ENCODE data around the gene FAXDC2.
"Not testable (repeated sequence)": the region's sequence is repeated elsewhere in the genome, so short reads cannot be mapped to it uniquely, and the experiment has no call there.

FAXDC2 gene

DNA sequence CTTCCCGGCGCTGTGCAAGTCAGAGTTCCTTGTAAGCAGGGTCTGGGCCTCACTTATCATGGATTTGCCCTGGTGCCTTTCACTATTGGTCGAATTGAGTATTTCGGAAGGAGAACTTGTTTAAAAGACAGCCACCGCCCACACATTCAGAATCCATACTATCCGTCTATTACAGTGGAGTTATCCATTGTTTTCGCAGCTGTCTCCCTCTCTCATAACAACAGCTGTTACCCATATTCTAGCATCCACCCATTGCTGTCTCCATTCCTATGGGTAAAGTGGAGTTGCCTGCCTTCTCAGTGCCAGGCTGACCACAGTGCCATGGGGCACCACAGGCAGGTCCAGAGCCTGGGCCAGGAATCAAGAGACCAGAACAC, 20.2 kb downstream of the FAXDC2 start:
- no peak for DNase-seq (ENCODE audit: low read depth)

DNA sequence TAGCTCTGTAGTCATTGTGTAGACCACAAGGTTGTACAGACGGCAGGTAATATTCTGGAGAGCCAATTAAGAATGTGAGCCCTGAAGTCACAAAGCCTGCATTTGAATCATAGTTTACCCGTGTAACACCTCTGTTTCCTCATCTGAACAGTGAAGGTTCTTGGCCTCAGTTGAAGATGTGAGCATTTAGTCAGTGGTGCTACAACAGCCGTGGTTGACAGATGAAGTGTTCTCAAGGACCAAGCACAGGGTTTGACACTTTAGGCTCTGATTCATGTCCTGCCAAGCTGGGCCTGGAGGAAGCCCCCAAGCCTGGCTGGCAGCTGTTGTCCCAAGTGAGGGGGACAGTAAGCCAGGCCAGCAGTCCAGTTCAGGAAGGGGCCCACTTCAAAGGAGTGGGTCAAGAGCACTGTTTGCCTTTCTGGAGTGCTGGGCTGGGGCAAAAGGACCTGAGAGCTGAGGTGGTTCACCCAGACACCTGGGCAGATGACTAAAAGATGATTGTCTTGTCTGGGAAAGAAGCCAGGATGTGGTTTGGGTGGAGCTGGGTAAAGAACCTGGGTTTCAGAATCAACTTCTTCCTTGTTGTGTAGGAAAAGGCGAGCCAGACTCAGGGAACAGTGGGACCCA, 20.7 kb downstream of the FAXDC2 start:
- DNase-seq (ENCODE audit: low read depth), result no peak

GRCh38 chr5:154829181-154829588, 21.2 kb downstream of the FAXDC2 start:
- no peak for DNase-seq (ENCODE audit: low read depth)

DNA sequence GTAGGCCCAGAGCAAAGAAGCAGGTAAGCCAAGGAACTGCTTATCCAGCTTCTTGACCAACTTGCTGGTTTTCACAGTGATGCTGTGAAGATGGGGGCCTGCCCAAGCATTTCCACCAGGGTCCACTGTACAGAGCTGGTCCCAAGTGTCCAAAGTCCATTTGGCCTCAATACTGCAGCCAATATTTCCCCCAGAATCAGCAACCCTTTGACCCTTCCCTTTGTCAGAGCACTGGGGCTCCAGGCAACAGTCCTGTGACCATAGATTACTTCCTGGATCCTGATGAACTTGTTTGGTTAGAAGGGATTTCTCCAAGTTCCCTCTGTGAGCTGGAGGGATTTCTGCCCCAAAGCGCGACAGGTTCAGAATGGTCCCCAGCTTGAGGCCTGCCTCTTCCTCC, 26.3 kb downstream of the FAXDC2 start:
- DNase-seq (ENCODE audit: low read depth), result no peak

- DNase-seq (ENCODE audit: low read depth), result no peak
Measured at GRCh38 chr5:154823605-154824004, 26.8 kb downstream of the FAXDC2 start.

GRCh38 chr5:154822896-154823295, 27.5 kb downstream of the FAXDC2 start:
- DNase-seq (ENCODE audit: low read depth), result not testable (repeated sequence)

- no peak for DNase-seq (ENCODE audit: low read depth)
Measured at GRCh38 chr5:154820383-154820782, 30.0 kb downstream of the FAXDC2 start.

DNA sequence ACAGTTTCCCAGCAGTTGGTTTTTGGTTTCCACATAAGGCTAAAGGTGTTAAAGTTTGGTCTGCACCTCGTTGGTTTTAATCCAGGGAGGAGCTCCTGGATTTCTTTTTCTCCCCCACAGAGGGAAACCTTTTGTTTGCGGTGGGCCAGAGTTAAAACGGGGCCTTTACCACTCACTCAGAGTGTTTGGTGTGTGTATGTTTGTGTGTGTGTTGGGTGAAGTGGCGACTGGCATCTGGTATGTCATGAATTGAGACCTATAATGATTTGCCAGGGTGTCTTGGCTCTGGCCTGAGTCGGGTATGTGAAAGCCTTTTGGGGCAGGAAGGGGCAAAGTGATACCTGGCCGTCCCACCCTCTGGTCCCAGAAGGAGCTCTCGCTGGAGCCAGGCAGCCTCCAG, 30.9 kb downstream of the FAXDC2 start:
- DNase-seq (ENCODE audit: low read depth), result no peak

- no peak for DNase-seq (ENCODE audit: low read depth)
Measured at GRCh38 chr5:154818471-154819116, 31.8 kb downstream of the FAXDC2 start.

- DNase-seq (ENCODE audit: low read depth), result no peak
Measured at GRCh38 chr5:154817815-154818214, 32.6 kb downstream of the FAXDC2 start.

GRCh38 chr5:154816891-154817492, 33.4 kb downstream of the FAXDC2 start:
- DNase-seq (ENCODE audit: low read depth), result no peak

DNA sequence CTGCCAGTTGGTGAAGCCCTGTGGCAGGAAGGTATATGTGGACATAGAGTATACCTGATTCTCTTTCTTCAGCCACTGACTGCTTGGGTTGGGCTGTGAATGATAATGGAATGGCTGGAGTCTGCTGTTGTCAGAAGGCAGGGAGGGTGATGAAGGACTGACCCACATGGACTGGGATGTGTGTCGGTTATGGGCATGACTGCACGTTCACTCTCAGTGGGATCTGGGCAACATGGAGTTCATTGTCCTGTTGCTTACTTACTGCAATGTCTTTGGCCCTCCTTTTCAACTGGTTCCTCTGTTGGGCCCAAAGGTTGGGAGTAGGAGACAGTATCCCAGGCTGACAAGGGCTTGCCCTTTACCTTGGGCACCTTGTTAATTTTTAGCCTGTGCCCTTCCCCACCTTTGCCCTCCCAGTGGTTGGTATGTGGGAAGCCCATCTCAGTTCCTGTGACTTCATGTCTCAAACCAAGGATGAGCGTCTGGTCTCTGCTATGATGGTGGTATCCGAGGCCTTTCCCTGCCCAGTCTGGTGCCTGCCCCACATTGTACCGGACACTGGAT, 34.6 kb downstream of the FAXDC2 start:
- DNase-seq (ENCODE audit: low read depth), result no peak

DNA sequence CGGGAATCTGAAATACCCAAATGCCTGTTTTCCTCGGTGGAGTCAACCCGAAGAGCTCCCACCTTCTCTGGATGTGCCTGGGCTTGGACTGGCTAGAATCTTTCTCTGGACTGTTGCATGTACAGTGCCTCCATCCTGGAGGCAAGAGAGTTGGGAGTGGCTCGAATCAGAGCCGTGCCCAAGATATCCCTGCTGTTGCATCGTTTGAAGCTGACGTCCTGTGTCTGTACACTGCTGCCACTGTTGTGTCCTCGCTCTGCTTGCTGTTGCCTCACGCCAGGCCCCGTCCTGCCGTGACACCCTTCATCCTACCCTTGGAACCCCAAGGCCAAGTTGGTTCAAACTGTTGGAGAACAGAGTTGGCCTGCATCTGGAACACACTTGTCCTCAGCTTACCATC, 35.4 kb downstream of the FAXDC2 start:
- no peak for DNase-seq (ENCODE audit: low read depth)

- no peak for DNase-seq (ENCODE audit: low read depth)
Measured at GRCh38 chr5:154813736-154814135, 36.7 kb downstream of the FAXDC2 start.

GRCh38 chr5:154813158-154813557, 37.2 kb downstream of the FAXDC2 start:
- DNase-seq (ENCODE audit: low read depth), result no peak

- peak; percentile 30 for DNase-seq (ENCODE audit: low read depth)
Measured at GRCh38 chr5:154811653-154812465, 38.5 kb downstream of the FAXDC2 start.

DNA sequence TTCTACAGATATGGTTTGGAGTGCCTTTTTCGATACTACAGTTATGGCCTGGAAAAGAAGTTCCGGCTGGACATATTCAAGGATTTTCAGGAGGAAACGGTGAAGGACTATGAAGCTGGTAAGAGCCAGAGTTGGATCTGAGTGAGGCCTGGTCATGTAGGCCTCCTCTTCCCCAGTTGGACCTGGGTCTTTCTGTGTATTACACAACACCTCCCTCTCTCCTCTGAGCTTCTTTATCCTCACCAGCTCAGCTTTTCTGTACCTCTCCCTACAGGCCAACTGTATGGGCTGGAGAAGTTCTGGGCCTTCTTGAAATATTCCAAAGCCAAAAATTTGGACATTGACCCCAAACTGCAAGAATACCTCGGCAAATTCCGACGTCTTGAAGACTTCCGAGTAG, 39.2 kb downstream of the FAXDC2 start:
- no peak for DNase-seq (ENCODE audit: low read depth)

DNA sequence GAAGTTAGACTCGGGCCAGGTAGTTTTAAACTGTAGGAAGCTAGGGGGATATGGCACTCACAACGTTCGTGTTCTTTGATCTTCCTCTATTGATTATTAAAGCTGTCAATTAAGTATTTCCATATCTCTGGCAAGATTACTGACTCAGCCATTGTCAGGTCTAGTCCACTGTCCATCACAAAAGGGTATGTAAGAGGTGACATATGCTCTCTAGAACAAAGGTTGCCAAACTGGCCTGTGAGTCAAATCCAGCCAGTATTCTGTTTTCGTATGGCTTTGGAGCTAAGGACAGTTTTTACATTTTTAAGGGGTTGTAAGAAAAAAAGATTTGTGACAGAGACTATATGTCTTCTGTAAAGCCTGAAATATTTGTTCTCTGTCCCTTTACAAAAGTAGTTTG, 44.2 kb downstream of the FAXDC2 start:
- DNase-seq (ENCODE audit: low read depth), result no peak

DNA sequence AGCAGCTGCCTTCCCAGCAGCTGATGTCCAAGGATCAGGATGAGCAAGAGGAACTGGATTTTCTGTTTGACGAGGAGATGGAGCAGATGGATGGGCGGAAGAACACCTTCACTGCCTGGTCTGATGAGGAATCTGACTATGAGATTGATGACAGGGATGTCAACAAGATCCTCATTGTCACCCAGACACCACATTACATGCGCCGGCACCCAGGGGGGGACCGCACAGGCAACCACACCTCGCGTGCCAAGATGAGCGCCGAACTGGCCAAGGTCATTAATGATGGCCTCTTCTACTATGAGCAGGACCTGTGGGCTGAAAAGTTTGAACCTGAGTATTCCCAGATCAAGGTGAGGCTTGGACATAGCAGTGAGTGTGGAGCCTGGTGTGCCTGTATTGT, 48.4 kb downstream of the FAXDC2 start:
- no peak for DNase-seq (ENCODE audit: low read depth)

DNA sequence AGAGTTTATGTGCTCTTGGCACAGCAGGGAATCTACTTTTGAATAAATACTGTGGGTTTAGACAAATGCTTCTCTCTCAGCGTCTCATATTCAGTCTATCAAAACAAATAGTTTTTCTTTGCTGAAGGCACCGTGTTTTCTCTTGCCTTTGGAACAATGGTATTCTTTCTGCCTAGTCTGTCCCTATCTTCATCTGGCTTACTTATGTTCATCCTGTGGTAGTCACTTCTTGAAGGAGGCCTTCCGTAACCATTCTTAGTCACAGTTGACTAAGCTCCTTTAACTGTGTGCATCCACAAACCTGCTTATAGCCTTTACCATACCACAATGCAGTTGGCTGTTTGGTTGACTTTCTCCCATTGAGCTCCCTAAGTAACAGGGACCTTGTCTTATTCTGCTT, 49.3 kb downstream of the FAXDC2 start:
- no peak for DNase-seq (ENCODE audit: low read depth)

DNA sequence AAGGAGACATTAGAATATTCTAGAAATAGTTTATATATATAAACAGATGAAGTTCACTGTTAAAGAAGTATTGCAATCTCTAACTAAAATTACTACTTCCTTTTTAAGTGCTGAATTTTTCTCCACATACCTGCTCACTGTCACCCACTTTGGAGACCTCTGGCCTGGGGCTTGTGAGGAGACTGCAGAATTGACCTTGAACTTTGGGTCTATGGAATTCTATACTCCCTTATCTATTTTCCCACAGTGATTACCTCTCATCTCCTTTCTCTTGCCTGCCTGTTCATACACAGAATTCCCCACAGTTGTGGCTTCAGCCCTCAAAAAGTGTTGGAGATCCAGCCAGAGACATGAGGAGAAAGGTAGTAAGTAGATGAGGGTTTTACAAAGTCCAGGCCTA, 49.8 kb downstream of the FAXDC2 start:
- no peak for DNase-seq (ENCODE audit: low read depth)

GRCh38 chr5:154797762-154798161, 52.6 kb downstream of the FAXDC2 start:
- DNase-seq (ENCODE audit: low read depth), result no peak

DNA sequence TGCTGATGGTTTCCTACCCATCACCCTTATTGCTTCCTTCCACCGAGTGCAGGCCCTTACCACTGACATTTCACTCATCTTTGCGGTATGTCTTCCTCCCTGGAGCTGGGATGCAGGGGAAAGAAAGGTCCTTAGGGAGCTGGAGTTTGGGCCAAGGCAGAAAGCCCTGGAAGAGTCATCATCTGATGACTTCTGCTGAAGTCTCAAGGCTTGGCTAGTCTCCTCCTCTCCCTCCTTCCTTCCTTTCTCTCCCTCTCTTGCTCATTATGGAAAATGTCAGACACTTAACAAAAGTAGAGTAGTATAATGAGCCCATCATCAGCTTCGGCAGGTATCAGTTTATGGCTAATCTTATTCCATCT, 55.2 kb downstream of the FAXDC2 start:
- DNase-seq (ENCODE audit: low read depth), result no peak
